Common myeloid progenitor, CD34-positive (primary cell): Measurements from ENCODE around the gene ZDHHC11B. TPM values are rescaled to one million over a fixed set of nuclear protein-coding genes. Genes with fewer than 3 reads are reported as not detected.
"Not testable (repeated sequence)": the region's sequence is repeated elsewhere in the genome, so short reads cannot be mapped to it uniquely, and the experiment has no call there.

Experiments used
- CTCF ChIA-PET: fragments of 350-600 bp; sonication (Branson Sonifier 250); formaldehyde crosslinking; loops from one replicate; lab custom pipeline; 2021; ENCODE audit warnings: antibody characterized with exemption; lab: Charles Lee
- POLR2A ChIA-PET: fragments of 350-600 bp; sonication (Branson Sonifier 250); formaldehyde crosslinking; loops from one replicate; lab custom pipeline; 2021; ENCODE audit warnings: antibody characterized with exemption; lab: Charles Lee
- DNase-seq, 3 donors: peaks; one replicate each; pipeline versions ENCODE4 v3.0.0 to v3.0.0-alpha.2; 2013
- H3K27ac ChIP-seq, 2 experiments: 1 replicate in 1 of 2; 2 replicates in 1 of 2; pipeline ENCODE4 v1.7.0; 2013; ENCODE audit warnings: inconsistent platforms in 2 of 2, low read length in 2 of 2, mild to moderate bottlenecking in 2 of 2, low read depth in 1 of 2, moderate library complexity in 1 of 2; ENCODE audit not compliant: severe bottlenecking in 2 of 2, insufficient read depth in 1 of 2, poor library complexity in 1 of 2
- H3K27me3 ChIP-seq, 5 experiments: replicated peaks in 2 of 5; 1 replicate in 3 of 5; 2 replicates in 2 of 5; pipeline versions ENCODE4 v1.6.1 to v1.7.0; 2013; ENCODE audit warnings: low read length in 4 of 5, mild to moderate bottlenecking in 2 of 5, moderate library complexity in 2 of 5, inconsistent platforms in 1 of 5; ENCODE audit not compliant: insufficient read depth in 5 of 5, control insufficient read depth in 4 of 5
- H3K36me3 ChIP-seq, 4 experiments: 1 replicate in 2 of 4; 2 replicates in 2 of 4; pipeline versions ENCODE4 v1.6.1 to v1.7.0; 2013; ENCODE audit warnings: low read length in 3 of 4, control low read depth in 1 of 4, mild to moderate bottlenecking in 1 of 4; ENCODE audit not compliant: control insufficient read depth in 4 of 4, insufficient read depth in 4 of 4
- H3K4me1 ChIP-seq, 4 experiments: 1 replicate in 3 of 4; 2 replicates in 1 of 4; pipeline versions ENCODE4 v1.6.1 to v1.7.1; 2013; ENCODE audit warnings: low read length in 3 of 4, mild to moderate bottlenecking in 3 of 4, control low read depth in 1 of 4, inconsistent platforms in 1 of 4, moderate library complexity in 1 of 4; ENCODE audit not compliant: control insufficient read depth in 4 of 4, insufficient read depth in 4 of 4; ENCODE audit errors: control extremely low read depth in 1 of 4
- H3K4me3 ChIP-seq, 7 experiments: 1 replicate in 4 of 7; 2 replicates in 3 of 7; pipeline versions ENCODE4 v1.5.1 to v1.7.0; 2013; ENCODE audit warnings: mild to moderate bottlenecking in 7 of 7, low read length in 6 of 7, moderate library complexity in 6 of 7, inconsistent platforms in 2 of 7, low read depth in 2 of 7, control low read depth in 1 of 7; ENCODE audit not compliant: insufficient read depth in 4 of 7, control insufficient read depth in 1 of 7; ENCODE audit errors: extremely low read depth in 1 of 7
- H3K9me3 ChIP-seq, 5 experiments: 1 replicate in 4 of 5; 2 replicates in 1 of 5; pipeline versions ENCODE4 v1.6.1 to v1.7.1; 2013; ENCODE audit warnings: low read length in 4 of 5, mild to moderate bottlenecking in 2 of 5, inconsistent platforms in 1 of 5, low read depth in 1 of 5, moderate library complexity in 1 of 5; ENCODE audit not compliant: control insufficient read depth in 4 of 5, insufficient read depth in 2 of 5; ENCODE audit errors: control extremely low read depth in 1 of 5
- WGBS: methylation state at CpG from one replicate; pipeline ENCODE4 v1.1.5; 2013; ENCODE audit not compliant: insufficient coverage; 5-methylcytosine and 5-hydroxymethylcytosine counted together
- polyA plus RNA-seq: library from polyadenylated mRNA; unstranded; fragments of 120-200 nt; gene quantifications from one replicate; pipeline ENCODE4 v1.2.1, GENCODE V29; 2013

Gene ZDHHC11B
- 3.8 TPM for polyA plus RNA-seq

GRCh38 chr5:784428-785177 lies at the start of gene ZDHHC11B:
Gene ZDHHC11B, minus strand, starts transcription at chr5:784729. Its CDS starts 17,810 bp downstream, at chr5:766919.
- H3K9me3 ChIP-seq, H3K36me3 ChIP-seq, POLR2A ChIA-PET, H3K27ac ChIP-seq, CTCF ChIA-PET: not testable (repeated sequence)
- 0% methylated on average over 52 of the region's 101 CpGs for WGBS
- peaks cover 0 to 22% (median 12%) of the 10 kb centered on the region in 4 experiments for H3K4me1 ChIP-seq
- H3K4me3 ChIP-seq, result peak within 1 kb of the TSS; percentile 20 to 79 (median 57)
- peaks cover 0 to 42% (median 0%) of the 10 kb centered on the region in 5 experiments for H3K27me3 ChIP-seq
- peak; percentile 49 to 79 (median 77) for DNase-seq

- no CpG with 5 or more reads among the region's 2 CpGs for WGBS
- H3K36me3 ChIP-seq, POLR2A ChIA-PET, H3K27ac ChIP-seq, CTCF ChIA-PET, H3K4me3 ChIP-seq, DNase-seq, H3K27me3 ChIP-seq, H3K9me3 ChIP-seq: not testable (repeated sequence)
- H3K4me1 ChIP-seq, result peaks cover 0 to 16% (median 3%) of the 10 kb centered on the region in 4 experiments
Measured at GRCh38 chr5:834013-834412, 49.5 kb upstream of the ZDHHC11B start.

DNA sequence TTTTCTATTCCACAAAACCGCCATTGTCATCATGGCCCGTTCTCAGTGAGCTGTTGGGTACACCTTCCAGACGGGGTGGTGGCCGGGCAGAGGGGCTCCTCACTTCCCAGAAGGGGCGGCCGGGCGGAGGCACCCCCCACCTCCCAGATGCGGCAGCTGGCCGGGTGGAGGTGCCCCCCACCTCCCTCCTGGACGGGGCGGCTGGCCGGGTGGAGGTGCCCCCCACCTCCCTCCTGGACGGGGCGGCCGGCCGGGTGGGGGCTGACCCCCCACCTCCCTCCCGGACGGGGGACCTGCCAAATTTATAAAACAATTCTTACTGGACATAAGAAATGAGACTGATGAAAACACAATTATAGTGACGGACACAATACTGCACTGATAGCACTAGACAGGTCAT lies 43.7 kb upstream of the ZDHHC11B start:
- POLR2A ChIA-PET, CTCF ChIA-PET: not testable (repeated sequence)
- 100% methylated on average over 1 of the region's 19 CpGs for WGBS

DNA sequence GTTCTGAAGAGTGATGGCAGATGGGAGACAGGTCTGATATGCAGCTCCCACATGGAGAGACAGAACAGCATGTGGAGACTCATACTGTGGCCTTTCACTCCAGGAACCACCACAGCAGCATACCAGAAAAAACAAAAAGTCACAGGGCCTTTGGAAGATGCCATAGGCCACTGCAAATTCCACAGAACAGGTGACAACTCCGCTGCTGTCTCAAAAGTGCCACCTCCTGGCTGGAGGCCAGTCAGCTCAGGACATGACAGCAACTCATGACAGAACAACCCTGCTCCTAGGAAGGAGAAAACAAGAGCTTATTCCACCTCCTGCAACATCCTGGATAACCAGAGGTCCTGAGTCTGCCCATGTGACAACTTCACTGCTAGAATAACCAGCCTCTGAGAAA lies 41.0 kb upstream of the ZDHHC11B start:
- H3K9me3 ChIP-seq, H3K27ac ChIP-seq, H3K4me1 ChIP-seq, H3K27me3 ChIP-seq, H3K4me3 ChIP-seq, H3K36me3 ChIP-seq, CTCF ChIA-PET, POLR2A ChIA-PET: not testable (repeated sequence)
- no CpG with 5 or more reads among the region's 1 CpG for WGBS
- peak in 2 of 3 donors; percentile 8 to 10 for DNase-seq

More for the DNA sequence above, 43.7 kb upstream of the ZDHHC11B start:
- DNase-seq, H3K4me1 ChIP-seq, H3K27ac ChIP-seq, H3K36me3 ChIP-seq, H3K27me3 ChIP-seq, H3K9me3 ChIP-seq, H3K4me3 ChIP-seq: not testable (repeated sequence)

- 100% methylated on average over 4 of the region's 8 CpGs for WGBS
- peaks cover 0 to 2% (median 0%) of the 10 kb centered on the region in 5 experiments for H3K27me3 ChIP-seq
- CTCF ChIA-PET, result no interaction called here
- no peak overlapping the region for H3K27ac ChIP-seq
- DNase-seq, result no peak
- no peak overlapping the region for H3K4me3 ChIP-seq
- no peaks in the 10 kb centered on the region for H3K9me3 ChIP-seq
- POLR2A ChIA-PET, result no interaction called here
- H3K4me1 ChIP-seq, result no peaks in the 10 kb centered on the region
- no peaks in the 10 kb centered on the region for H3K36me3 ChIP-seq
Measured at GRCh38 chr5:821504-821903, 37.0 kb upstream of the ZDHHC11B start.

GRCh38 chr5:820245-820644 lies 35.7 kb upstream of the ZDHHC11B start:
- Histone ChIP-seq H3K27ac (no peak overlapping the region), H3K36me3 (no peaks in the 10 kb centered on the region), H3K27me3 (peaks cover 0 to 2% (median 0%) of the 10 kb centered on the region in 5 experiments), H3K4me1 (no peaks in the 10 kb centered on the region), H3K4me3 (no peak overlapping the region), H3K9me3 (peaks cover 0 to 6% (median 0%) of the 10 kb centered on the region in 5 experiments)
- CTCF ChIA-PET, result no interaction called here
- no peak for DNase-seq
- WGBS, result 100% methylated on average over 1 of the region's 3 CpGs
- POLR2A ChIA-PET, result no interaction called here

- Histone ChIP-seq H3K4me1 (no peaks in the 10 kb centered on the region), H3K27me3 (peaks cover 0 to 2% (median 0%) of the 10 kb centered on the region in 5 experiments), H3K4me3 (no peak overlapping the region), H3K36me3 (no peaks in the 10 kb centered on the region), H3K9me3 (peaks cover 0 to 10% (median 0%) of the 10 kb centered on the region in 5 experiments), H3K27ac (no peak overlapping the region)
- 97% methylated on average over 3 of the region's 3 CpGs for WGBS
- POLR2A ChIA-PET, result no interaction called here
- no peak for DNase-seq
- CTCF ChIA-PET, result no interaction called here
Measured at GRCh38 chr5:819078-819477, 34.5 kb upstream of the ZDHHC11B start.
